ENCODE results near the gene GREB1.

DNA sequence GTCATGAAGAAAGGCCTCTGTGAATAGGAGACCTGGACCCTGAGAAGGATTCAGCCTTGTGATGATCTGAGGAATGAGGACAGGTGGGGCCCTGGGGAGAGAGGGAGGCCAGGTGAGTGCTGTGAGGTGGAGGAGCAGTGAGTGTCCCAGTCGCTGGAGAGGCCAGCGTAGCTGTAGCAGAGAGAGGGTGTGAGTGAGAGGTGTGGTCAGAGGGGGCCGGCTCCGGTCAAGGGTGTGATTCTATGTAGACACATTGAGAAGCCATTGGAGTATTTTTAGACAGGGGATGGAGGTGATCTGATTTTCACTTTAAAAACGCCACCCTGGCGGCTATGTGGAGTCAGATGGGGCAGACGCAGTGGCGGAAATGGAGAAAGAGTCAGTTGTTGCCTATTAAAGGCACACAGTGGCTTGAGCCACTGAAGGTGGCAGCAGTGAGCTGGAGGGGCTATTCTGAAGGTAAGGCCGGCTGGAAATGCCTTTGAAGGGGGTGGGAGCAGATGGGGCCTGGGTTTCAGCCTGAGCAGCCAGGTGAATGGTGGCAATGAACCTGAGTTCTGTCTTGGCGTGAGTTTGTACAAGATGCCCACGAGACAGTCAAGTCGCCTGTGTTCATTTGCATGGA lies 55.6 kb downstream of the GREB1 start:
- TF ChIP-seq CTCF (IDR thresholded peaks at IDR 0.05) (no peak), EP300 (IDR thresholded peaks at IDR 0.05) (no peak)

Data from tibial nerve (tissue), 4 donors.